OCI-LY1 (cell line): ENCODE data around the gene CEP131.

Source experiments
- H2AFZ ChIP-seq: fragments of 200-600 bp; sonication (generic), shearing (Covaris generic); 2 replicates; pipeline ENCODE4 v1.6.0; 2014; ENCODE audit warnings: antibody characterized with exemption, mild to moderate bottlenecking, low read length
- H3F3A ChIP-seq: fragments of 200-600 bp; sonication (generic), shearing (Covaris generic); 2 replicates; pipeline ENCODE4 v1.6.0; 2014; ENCODE audit warnings: mild to moderate bottlenecking, antibody characterized with exemption, low read length, moderate library complexity; ENCODE audit not compliant: insufficient read depth
- H3K27ac ChIP-seq: fragments of 200-600 bp; sonication (generic); 2 replicates; pipeline ENCODE4 v1.5.1; 2014; ENCODE audit warnings: low read length, mixed run types, mild to moderate bottlenecking, low read depth; ENCODE audit not compliant: poor library complexity, severe bottlenecking
- H3K27me3 ChIP-seq: fragments of 200-600 bp; sonication (generic); 2 replicates; pipeline ENCODE4 v1.6.0; 2014; ENCODE audit warnings: antibody characterized with exemption, mild to moderate bottlenecking, low read length, moderate library complexity; ENCODE audit not compliant: insufficient read depth
- H3K36me3 ChIP-seq: fragments of 200-600 bp; sonication (generic); 2 replicates; pipeline ENCODE4 v1.6.1; 2014; ENCODE audit warnings: mild to moderate bottlenecking, antibody characterized with exemption, low read length, moderate library complexity, mixed read lengths; ENCODE audit not compliant: insufficient read depth
- H3K4me1 ChIP-seq: fragments of 200-600 bp; sonication (generic); 2 replicates; pipeline ENCODE4 v1.5.1; 2014; ENCODE audit warnings: mild to moderate bottlenecking, low read length, moderate library complexity; ENCODE audit not compliant: insufficient read depth, severe bottlenecking
- H3K4me2 ChIP-seq: fragments of 200-600 bp; sonication (generic), shearing (Covaris generic); 2 replicates; pipeline ENCODE4 v1.6.1; 2014; ENCODE audit warnings: low read length
- H3K4me3 ChIP-seq: fragments of 200-600 bp; sonication (generic); 2 replicates; pipeline ENCODE4 v1.5.1; 2014; ENCODE audit warnings: low read length, low read depth, mild to moderate bottlenecking, mixed read lengths; ENCODE audit not compliant: poor library complexity, severe bottlenecking
- H3K79me2 ChIP-seq: fragments of 200-600 bp; shearing (Covaris generic); 2 replicates; pipeline ENCODE4 v1.6.1; 2016; ENCODE audit warnings: mixed run types, low read length, mixed read lengths; ENCODE audit not compliant: insufficient read depth
- H3K9ac ChIP-seq: fragments of 200-600 bp; sonication (generic), shearing (Covaris generic); 2 replicates; pipeline ENCODE4 v1.6.1; 2014; ENCODE audit warnings: mild to moderate bottlenecking, low read length, mixed read lengths
- H3K9me2 ChIP-seq: fragments of 200-600 bp; sonication (generic), shearing (Covaris generic); 2 replicates; pipeline ENCODE4 v1.6.1; 2014; ENCODE audit warnings: low read depth, mild to moderate bottlenecking, low read length, mixed read lengths
- H3K9me3 ChIP-seq: fragments of 200-600 bp; shearing (Covaris generic); 2 replicates; pipeline ENCODE4 v1.6.1; 2014; ENCODE audit warnings: low read length, mixed read lengths
- H4K20me1 ChIP-seq: fragments of 200-600 bp; sonication (generic), shearing (Covaris generic); 2 replicates; pipeline ENCODE4 v1.6.0; 2016; ENCODE audit warnings: mild to moderate bottlenecking, low read length; ENCODE audit not compliant: insufficient read depth
- EZH2 ChIP-seq: fragments of 200-600 bp; sonication (generic), shearing (Covaris generic); IDR thresholded peaks from 2 replicates; pipeline ENCODE4 v1.8.0; 2017; ENCODE audit warnings: borderline replicate concordance, mixed run types, mild to moderate bottlenecking, antibody characterized with exemption, low read length, moderate library complexity, mixed read lengths
- TF ChIP-seq, protein P1 (sequence below): fragments of 200-600 bp; sonication (generic), shearing (Covaris generic); IDR thresholded peaks from 2 replicates; pipeline ENCODE4 v1.5.1; 2017; ENCODE audit warnings: mild to moderate bottlenecking, antibody characterized with exemption, low read length, moderate library complexity, mixed read lengths

CEP131 gene

DNA sequence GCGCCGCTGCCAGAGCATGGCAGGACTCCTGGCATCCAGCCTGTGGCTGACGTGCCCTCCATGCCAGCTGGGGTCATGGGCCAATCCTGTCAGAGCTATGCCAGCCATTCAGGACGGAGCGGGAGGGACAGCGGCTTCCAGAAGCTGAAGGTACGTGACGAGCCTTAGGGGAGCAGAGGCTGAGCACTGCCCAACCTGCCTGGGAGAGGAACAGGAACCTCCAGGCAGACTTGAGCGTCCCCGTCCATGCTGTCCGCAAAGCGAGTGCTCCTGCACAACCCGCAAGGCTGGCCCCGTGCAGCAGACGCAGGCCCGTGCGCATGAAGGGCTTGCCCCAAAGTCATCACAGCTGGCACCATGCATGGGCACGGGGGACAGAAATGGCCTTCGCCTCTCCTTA, 37.9 kb upstream of the CEP131 start:
- Histone ChIP-seq H4K20me1 (no peaks in the 10 kb centered on the region), H2AFZ (no peak overlapping the region), H3K36me3 (peaks cover 30% of the 10 kb centered on the region), H3K79me2 (no peaks in the 10 kb centered on the region), H3K4me2 (no peak overlapping the region), H3K27me3 (no peaks in the 10 kb centered on the region), H3K9ac (no peak overlapping the region), H3F3A (no peaks in the 10 kb centered on the region), H3K27ac (no peak overlapping the region), H3K4me3 (no peak overlapping the region), H3K9me3 (no peaks in the 10 kb centered on the region), H3K4me1 (no peaks in the 10 kb centered on the region), H3K9me2 (no peaks in the 10 kb centered on the region)
- no peak for TF ChIP-seq EZH2
- TF ChIP-seq, protein P1, sequence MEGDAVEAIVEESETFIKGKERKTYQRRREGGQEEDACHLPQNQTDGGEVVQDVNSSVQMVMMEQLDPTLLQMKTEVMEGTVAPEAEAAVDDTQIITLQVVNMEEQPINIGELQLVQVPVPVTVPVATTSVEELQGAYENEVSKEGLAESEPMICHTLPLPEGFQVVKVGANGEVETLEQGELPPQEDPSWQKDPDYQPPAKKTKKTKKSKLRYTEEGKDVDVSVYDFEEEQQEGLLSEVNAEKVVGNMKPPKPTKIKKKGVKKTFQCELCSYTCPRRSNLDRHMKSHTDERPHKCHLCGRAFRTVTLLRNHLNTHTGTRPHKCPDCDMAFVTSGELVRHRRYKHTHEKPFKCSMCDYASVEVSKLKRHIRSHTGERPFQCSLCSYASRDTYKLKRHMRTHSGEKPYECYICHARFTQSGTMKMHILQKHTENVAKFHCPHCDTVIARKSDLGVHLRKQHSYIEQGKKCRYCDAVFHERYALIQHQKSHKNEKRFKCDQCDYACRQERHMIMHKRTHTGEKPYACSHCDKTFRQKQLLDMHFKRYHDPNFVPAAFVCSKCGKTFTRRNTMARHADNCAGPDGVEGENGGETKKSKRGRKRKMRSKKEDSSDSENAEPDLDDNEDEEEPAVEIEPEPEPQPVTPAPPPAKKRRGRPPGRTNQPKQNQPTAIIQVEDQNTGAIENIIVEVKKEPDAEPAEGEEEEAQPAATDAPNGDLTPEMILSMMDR, result no peak

DNA sequence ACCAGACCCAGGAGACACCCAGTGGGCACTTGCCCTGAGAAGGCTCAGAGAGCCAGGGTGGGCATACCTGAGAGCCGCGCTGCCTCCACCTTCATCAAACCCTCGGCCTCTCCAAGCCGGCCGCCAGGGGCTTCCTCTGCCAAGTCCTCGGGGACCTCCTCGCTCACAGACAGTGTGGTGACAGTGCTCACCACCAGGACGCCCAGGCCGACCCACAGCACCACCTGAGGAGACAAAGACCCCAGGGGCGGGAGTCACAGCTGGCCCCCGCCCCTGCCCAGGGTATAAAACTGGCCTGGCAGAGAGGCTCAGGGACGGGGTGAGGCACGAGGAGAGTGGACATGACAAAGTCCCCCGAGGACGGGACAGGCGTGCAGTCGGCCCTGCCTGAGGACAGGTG, 37.4 kb upstream of the CEP131 start:
- H3K4me1 ChIP-seq, result no peaks in the 10 kb centered on the region
- peaks cover 25% of the 10 kb centered on the region for H3K36me3 ChIP-seq
- no peaks in the 10 kb centered on the region for H3F3A ChIP-seq
- no peak overlapping the region for H3K9ac ChIP-seq
- no peak overlapping the region for H3K27ac ChIP-seq
- H3K4me3 ChIP-seq, result no peak overlapping the region
- no peaks in the 10 kb centered on the region for H3K79me2 ChIP-seq
- H3K27me3 ChIP-seq, result no peaks in the 10 kb centered on the region
- H3K4me2 ChIP-seq, result no peak overlapping the region
- H3K9me2 ChIP-seq, result no peaks in the 10 kb centered on the region
- TF ChIP-seq, protein P1, result no peak
- TF ChIP-seq EZH2, result no peak
- H4K20me1 ChIP-seq, result no peaks in the 10 kb centered on the region
- no peak overlapping the region for H2AFZ ChIP-seq
- no peaks in the 10 kb centered on the region for H3K9me3 ChIP-seq

DNA sequence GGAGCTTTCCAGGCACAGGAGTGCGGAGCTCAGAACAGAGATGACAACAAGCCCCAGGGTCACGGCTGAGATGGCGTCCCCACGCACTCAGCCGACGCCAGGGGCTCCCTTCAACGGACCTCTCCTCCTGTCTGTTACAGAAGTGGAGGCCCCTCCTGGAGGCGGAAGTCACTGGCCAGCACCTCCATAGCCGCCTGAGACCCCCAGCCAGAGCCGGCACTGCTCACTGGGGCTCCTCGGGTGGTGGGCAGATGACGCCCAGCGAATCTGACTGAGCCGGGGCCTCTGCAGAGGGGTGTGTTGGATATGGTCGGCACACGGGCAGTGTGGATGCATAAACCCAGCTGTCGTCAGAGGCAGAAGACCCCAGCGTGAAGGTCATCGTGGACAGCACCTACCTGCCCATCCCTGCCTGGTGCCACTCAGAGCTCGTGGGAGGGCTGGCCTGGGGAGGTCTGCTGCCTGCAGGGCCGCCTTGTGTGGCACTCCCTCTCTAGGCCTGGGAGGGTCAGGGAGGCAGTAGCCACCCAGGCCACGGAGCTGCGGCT, 36.4 kb upstream of the CEP131 start:
- Histone ChIP-seq H3K36me3 (peaks cover 25% of the 10 kb centered on the region), H3K79me2 (no peaks in the 10 kb centered on the region), H2AFZ (no peak overlapping the region), H3F3A (no peaks in the 10 kb centered on the region), H3K9me2 (no peaks in the 10 kb centered on the region), H3K27ac (no peak overlapping the region), H3K4me2 (no peak overlapping the region), H3K4me3 (no peak overlapping the region), H3K4me1 (no peaks in the 10 kb centered on the region), H3K9ac (no peak overlapping the region), H3K27me3 (no peaks in the 10 kb centered on the region), H3K9me3 (no peaks in the 10 kb centered on the region), H4K20me1 (no peaks in the 10 kb centered on the region)
- TF ChIP-seq, protein P1, result no peak
- TF ChIP-seq EZH2, result no peak
